ENCODE data around the gene ADORA3.
A peak's percentile ranks its signal among the peaks of the same experiment; 100 is the strongest.

The ADORA3 gene

DNA sequence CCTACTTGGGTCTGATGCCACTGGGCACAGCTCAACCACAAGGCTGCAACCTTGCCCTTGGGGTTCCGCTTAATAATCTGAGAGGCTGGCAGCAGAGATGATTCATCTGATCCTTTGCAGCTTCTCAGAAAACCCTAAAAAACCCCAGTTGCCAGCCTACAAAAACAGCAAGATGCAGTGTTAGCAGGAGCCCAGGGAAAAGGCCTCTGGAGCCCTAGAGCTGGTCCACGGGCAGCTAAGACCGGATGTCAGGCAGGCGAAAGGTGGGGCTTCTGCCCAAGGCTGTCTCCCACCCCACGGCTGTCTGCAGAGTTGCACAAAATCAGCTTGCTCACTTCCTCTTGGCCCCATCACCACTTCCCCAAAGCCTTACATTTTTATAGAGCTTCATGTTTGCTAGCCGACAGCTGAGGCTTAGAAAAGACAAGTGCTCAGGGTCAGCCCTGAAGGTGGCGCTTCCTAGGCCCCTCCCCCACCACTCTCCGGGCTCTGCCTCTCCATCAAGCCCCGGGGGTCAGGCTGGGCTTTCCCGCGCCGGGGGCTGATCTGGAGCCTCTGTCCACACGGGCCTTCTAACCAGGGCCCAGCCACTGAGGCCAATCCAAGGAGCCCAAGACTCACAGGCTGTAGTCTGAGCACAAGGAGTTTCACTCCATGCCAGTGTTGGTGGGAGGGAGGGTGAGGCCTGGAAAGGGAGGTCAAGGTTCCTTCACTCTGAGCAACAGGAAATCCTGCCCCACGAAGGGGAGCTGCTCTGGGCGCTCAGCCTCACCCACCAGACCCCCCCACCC lies 4.2 kb upstream of the ADORA3 start:
- DNase-seq, result peak; percentile 51

DNA sequence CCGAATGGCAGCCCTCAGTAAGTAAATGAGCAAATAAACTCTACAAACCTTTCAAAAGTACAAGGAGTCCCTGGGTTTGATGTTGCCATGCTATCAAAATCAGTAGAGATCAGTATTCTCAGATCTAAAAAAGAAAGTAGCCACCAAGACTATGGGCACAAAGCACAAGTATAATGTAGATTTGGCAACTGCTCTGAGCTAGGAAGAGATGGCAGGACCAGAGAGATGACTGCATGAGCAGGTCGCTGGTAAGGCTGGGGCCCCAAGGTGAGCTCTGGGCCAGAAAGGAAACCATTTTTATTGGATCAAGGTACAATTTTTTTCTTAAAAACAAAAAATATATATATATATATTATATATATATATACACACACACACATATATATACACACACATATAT lies 3.1 kb upstream of the ADORA3 start:
- no peak for DNase-seq

DNA sequence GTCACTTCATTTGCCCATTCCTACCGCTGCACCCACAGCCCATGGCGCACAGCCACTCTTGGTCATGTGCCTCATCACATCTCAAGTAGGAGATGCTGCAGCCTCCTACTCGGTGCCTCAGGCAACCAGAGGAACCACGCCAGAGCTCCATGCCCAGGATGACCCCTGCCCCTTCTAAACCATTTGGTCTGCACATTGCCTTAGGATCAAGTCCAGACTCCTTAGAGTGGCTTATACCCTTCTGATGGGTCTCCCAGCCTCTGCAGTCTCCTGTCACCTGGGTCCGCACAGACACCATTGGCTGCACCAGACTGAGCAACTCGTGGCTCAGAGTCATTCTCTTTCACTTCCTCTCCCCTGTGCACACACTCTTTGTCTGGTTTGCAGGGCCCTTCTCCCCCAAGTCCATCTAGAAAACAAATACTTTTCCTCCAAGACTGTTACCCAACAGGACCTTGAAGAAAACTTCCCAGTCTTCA lies 2.2 kb upstream of the ADORA3 start:
- no peak for DNase-seq

DNA sequence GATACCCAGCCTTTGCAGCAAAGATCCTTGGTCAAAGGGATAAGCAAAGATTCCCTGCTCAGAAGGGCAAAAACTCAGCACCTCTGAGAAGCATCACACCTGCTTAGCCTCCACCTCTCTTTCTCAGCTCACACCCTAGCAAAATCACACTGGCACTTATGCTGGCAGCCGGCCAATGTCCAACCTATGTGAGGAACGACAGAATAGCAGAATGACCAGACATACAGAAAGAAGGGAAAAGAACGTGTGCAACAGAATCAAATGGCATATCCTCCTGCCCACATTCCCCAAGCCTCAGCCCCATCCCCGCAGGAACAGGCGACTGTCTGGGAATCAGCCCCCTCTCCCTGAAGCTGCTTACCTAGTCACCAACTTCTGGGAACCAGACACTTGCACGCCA lies 664 bp upstream of the ADORA3 start:
- DNase-seq, result no peak

DNA sequence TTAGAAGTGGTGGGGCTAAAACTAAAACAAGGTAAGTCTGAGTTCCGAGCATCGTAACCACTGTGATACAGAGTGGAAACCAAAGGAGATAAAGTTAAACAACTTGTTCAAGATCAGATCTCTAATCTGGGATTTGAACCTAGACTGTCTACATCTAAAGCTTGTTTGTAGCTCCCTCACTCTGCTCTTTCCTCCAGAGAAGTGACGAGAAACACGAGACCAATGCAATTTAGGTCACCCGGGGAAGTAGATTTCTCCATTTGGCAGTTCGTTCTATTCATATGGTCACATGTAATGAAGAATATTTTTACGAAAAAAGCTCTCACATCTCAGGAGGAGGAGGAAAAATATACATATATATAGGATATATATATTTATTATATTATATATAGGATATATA lies 1.8 kb downstream of the ADORA3 start:
- DNase-seq, result no peak

DNA sequence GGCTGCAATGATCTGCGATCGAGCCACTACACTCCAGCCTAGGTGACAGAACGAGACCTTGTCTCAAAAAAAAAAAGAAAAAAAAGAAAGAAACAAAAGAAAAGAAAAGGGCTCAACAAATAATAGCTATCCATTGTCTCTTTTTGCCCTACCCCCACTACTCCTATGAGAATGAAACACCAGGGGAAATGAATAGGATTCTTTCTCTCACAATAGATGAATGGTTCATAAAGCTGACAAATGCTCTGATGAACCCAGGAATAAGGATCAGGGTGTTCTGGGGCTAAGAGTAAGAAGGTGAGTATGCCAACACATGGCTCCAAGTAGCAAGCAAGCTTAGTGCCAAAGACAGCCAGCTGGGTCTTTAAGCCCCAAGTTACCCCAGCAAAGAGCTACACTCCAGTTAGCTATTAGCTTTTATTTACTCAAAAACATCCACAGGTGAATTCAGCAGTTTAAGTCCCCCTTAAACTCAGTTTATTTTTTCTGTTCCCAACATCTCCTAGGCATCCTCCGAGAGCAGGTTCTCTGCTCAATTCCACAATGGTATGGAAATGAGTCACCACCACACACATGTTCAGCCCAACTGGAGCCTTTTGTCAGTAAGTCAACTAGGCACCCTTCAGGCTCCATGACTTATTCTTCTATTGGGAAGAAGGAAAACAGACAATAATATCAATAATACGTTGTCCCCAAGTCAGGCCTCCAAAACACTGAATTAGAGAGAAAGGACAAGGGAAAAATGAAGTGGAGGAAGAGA lies 4.2 kb downstream of the ADORA3 start:
- no peak for DNase-seq

DNA sequence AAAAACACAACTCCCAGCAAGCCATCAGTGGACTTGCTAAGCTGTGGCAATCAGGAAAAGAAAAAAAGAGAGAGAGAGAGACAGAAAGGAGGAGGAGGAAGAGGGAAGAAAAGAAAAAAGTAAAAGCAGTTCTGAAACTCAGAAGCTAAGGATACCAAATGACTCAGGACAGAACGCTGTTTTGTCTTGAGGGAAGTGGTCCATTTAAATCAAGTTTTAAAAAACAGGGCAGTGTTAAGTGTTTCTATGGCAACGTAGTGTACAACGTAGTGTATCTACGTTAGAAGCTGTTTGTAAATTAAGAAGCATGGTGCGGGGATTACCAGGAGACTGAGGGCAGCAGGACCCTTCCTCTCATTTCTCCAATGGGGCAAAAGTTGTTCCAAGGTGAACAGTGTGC lies 5.8 kb downstream of the ADORA3 start:
- no peak for DNase-seq

DNA sequence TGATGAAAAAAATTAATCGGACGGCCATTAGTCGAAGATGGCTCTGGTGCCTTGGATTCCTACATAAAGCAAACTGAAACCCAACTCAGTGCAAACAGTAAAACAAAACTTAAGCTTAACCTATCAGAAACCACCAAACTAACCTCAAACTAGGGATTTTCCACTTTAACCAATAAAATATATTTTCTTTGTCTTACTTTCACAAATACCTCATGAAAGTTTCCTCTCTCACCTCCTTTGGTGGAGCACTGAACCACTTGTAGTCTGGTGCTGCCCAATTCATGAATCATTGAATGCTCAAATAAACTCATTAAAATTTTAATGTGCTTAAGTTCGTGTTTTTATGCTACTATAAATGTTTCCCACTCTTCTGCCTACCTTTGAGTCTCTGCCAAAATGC lies 7.0 kb downstream of the ADORA3 start:
- no peak for DNase-seq

DNA sequence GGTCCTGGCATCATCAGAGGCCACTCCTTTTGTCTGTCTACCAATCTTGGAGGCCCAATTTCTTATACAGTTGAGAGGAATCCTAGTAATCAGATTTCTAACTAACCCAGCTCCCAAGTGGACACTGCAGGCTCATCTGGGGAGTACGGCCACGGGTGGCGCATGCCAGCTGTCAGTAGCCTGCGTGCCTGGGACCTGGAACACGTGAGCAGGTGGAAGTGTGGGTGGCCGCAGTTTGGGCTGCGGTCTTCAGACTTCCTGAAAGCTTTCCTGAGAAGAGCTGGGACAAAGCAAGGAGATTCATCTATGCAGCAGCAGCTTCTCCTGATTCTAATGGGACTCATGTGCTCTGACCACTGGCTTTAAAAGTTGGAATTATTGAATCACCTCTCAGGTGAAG lies 12.4 kb downstream of the ADORA3 start:
- DNase-seq, result no peak

DNA sequence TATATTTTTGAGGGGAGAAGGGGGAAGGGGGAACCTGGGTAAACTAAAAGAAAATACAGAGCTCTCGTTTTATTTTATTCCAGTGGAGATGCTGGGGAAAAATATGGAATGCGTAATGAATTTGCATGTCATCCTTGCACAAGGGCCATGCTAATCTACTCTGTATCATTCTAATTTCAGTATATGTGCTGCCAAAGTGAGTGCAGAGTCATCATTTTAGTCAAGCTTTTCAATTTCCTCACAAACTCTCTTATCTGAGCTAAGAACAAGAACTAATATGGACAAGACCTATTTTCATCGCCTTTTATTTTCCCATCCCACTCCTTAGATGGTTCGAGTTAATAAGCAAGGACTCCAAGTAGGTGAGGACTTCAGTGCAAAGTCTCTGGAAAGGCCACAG lies 13.2 kb downstream of the ADORA3 start:
- no peak for DNase-seq

DNA sequence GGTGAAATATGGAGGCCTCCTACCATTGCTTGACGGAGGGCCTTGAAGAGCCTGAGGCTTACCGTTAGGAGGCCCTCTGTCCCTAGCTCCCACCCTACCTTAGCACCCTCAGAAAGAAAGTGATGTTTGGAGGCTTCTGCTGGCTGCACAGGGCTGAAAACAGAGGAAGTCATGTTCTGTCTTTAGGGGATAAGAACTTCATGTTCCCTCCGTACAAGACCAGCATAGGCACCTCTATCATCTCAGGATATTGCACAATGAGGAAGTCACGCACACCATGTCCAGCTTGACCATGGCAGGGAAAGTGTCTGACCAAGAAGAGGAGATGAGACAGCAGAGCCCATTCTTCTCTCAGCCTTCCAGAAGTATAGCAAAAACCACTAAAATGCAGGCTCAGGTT lies 13.8 kb downstream of the ADORA3 start:
- DNase-seq, result no peak

DNA sequence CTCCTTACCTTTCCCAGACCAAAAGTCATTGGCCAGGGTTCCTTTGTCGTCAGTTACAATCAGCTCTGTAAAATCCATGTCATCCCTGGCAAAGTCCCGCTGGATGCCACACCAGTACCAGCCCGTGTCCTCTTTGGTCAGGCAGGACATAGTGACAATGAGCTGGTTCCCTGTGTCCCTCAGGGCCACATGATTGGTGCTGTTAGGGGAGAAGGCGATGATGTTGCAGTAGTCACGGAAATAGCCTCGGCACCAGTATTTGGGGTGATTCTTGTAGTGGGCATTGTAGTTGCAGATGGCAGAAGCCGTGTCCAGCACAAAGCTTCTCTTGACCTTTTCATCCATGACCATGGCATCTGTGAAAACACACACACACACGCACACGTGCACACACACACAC lies 14.8 kb downstream of the ADORA3 start:
- no peak for DNase-seq

DNA sequence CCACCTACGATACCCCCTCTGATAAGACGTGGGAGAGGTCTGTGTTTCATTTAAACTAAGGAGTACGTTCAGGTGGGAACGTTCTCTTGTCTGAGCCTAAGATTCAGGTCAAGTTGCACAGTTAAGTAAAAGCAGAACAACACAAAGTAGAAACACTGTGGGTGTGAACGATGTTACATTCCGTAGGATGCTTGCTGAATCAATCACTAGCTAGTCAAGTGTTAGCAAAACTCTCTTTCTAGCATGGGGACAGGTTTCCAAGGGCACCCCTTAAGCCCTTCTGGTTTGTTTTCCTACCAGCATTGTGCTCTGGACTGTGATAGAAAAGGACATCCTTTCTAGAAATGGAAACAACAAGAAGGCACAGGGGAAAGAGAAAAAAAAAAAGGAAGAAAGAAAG lies 16.3 kb downstream of the ADORA3 start:
- no peak for DNase-seq

DNA sequence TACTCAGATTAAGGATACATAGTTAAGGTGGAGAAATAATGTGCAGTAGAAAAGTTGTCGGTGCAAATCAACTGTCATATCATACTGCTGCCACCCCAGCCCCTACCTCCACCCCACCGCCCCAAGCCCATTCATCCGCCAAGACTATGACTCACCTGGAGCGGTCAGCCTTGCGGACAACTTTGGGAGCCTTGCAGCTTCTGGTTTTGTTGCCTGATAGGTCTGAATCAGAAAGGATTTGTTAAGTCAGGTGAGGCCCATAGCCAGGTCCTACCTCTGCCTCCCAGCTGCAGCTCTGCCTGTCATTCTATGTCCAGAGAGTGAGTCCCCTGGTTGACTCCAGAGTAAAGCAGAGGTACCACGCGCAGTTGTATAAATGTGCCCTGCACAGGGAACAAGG lies 17.0 kb downstream of the ADORA3 start:
- no peak for DNase-seq

DNA sequence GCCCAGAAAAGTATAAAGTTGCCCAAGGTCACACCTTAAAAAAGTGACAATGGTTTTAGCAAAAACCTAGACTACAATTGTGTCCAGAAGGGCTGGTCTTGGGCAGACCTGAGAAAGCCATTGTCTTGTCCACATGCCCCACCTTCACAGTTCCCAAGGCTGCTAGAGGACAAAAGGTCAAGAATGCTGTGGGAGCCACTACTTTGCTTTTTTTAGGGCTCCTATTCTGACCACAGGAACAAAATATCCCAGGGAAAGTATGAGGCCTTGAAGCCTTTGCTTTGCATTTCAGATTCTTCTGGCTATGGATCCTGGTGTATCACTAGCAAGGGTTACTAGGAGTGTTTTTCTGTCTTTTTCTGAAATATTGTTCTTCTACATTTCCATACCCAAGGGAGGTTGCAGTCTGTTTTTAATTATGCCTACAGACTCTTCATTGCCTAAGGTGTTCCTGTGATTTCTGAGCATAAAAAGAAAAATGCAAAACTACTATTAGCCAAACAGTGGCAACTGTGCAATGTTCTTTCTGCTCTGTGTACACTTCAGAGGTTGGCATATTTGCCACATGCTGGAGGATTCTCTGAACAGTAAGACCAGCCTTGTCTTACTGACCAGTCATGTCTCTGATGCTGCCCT lies 18.9 kb downstream of the ADORA3 start:
- no peak for DNase-seq

DNA sequence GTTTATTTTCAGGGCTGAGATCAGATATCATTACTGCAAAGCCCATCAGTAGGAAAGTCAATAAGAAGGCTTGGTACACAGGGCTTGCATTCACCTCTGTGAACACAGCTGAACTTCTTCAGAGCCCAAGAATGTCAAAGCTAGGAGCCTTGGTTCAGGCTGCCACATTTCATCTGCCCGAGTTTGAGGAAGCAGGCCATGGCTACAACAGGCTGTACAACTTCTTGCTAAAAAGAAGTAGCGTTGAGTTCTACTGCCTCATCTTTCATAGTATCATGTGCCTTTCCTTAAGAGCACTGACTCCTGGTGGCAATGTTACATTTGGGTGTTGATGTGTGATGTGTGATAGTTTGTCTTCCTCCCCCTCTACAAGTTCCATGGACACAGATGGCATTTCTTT lies 19.6 kb downstream of the ADORA3 start:
- DNase-seq, result no peak

DNA sequence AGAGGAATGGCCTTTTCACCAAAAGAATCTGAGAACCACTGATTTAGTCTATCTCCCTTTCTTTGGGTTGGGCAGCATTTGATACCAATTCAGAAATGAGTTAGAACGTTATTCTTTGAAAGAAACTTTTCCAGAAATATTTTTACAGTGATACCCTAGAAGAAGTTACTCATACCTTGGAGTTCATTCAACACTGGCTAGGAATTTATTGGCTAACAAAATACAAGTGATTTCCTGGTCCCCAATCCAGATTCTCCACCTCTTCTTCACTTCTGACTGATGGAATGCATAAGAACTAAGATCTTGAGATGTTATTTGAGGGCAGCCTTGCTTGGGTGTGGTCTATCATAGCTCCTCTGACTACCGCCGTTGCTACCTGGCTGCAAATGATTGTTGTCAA lies 20.3 kb downstream of the ADORA3 start:
- DNase-seq, result no peak

DNA sequence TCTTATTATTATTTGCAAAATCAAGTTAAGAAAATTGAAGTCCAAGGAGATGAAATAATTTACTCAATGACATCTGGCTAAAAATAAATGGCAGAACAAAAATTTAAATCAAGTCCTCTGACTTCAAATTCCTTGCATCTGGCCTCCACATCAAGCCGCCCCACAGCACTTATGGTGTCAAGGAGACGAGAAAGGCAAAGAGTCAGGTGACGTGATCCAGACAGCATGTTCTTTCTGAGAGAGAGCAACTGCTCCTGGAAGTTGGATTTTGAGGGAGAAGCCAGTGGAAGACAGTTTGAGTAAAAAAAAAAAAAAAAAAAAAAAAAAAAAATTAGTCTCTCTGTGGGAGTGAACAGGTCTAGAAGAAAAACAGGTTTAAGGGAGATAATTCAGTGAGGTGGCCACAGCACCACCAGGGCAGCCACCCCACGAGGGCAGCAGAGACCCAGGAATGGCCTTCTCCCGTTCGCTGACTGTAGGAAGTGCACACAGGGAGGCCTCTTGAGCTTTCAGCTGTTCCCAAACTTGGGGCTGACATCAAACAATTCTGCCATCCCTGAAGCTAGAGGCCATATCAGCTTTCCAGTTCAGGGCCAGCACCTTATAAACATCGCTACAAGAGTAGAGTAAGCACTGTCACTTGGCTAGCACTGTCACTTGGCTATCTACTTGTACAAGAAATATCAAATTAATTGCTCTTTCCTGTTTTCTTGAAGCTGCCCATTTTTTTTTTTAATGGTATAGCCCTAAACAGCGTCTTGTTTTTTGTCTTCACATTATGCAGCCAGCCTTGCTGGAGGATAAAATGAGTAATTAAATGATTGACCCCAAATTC lies 21.8 kb downstream of the ADORA3 start:
- DNase-seq, result peak; percentile 44

DNA sequence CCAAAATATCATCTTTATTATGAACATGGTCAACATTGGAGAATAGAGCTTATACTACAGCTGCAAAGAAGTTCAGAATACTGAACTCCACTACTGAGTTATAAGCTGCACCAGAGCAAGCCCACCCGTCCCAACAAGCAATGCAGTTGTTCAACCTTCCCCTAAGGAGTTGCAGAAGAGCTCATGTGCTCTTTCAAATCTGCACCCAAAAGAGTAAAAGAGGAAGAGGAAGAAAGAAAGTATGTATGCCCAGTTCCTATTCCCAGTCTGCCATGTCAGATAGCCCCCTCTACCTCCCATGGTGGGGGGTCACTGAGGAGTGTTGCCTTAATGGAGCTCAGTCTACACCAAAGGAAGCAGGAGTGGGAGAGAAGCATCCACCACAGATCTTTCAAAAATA lies 22.8 kb downstream of the ADORA3 start:
- no peak for DNase-seq

DNA sequence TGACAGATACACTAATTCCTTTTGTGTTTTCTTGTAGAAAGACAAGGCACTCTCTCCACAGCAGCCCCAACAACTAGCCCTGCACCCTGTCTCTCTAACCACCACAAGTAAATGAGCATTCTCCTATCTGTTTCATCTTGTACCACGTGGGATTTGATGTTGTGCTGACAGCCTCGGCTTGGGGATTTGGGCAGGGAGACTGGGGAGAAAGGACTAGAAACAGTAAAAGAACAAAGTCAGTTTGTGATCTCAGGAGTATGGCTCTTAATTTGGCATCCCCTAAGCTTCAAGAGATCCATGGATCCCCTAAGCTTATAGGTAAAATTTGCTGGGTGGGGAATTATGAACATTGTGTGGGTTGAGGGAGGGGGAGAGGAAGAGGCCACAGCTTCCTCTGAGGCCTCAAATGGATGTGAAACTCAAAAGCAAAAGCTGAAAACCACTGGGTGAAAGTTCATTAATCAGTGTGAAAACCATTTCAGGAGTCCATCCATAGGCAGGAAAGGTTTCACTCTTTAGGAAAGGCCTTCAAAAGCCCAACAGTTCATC lies 26.6 kb downstream of the ADORA3 start:
- peak; percentile 3 for DNase-seq

DNA sequence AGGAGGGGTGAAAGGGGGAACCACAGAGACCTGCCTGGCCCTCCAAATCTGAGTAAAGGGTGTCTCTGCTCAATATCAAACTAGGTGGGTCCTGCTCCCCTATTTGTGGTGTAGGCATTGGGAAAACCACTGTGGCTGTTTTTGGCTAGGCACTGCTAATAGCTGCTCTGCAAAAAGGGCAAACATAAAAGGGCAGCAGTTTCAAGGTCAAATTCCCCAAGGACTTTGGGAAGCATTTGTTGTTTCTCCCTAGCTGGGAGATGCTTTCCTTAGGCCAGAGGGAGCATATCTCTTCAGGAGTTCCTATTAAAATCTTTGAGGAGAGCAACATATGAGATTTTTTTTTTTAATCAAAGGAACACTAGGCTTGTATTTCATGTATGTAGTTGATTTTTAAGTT lies 27.2 kb downstream of the ADORA3 start:
- DNase-seq, result no peak

DNA sequence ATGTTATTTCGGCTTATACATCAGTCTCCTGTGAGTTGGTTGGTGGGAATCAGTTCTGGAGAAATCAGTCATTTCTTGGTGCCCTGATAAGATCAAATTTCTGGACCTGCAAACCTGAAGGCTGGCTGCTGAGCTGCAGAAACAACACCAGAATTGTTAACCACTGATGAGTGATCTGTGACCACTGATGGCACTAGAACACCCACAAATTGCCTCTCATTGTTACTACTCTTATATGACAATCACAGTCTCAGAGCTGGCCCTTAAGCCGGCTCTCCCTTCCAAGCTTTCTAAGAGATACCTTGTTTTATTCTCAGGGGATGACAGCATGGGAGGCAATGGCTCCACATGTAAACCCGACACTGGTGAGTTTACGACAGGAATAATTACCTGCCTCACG lies 27.7 kb downstream of the ADORA3 start:
- peak; percentile 23 for DNase-seq

DNA sequence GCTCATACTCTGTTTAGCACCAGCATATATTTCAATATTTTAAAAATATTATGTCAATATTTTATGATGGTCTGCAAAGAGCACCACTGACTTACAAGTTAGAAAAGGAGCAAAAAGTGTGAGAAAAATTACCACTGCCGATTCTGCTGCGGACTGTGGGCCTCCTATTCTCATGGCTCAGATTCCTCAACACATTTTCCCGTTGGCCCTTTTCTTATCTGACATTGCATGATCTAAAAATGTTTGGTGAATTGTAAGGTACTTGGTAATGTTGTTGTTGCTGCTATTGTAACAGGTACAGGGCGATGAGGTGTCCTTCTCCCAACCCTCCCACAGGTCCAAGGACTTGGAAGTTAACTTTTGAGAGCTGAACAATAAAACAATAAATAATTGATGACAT lies 28.9 kb downstream of the ADORA3 start:
- no peak for DNase-seq
